ENCODE results near the gene TMEM221.

TMEM221 gene

DNA sequence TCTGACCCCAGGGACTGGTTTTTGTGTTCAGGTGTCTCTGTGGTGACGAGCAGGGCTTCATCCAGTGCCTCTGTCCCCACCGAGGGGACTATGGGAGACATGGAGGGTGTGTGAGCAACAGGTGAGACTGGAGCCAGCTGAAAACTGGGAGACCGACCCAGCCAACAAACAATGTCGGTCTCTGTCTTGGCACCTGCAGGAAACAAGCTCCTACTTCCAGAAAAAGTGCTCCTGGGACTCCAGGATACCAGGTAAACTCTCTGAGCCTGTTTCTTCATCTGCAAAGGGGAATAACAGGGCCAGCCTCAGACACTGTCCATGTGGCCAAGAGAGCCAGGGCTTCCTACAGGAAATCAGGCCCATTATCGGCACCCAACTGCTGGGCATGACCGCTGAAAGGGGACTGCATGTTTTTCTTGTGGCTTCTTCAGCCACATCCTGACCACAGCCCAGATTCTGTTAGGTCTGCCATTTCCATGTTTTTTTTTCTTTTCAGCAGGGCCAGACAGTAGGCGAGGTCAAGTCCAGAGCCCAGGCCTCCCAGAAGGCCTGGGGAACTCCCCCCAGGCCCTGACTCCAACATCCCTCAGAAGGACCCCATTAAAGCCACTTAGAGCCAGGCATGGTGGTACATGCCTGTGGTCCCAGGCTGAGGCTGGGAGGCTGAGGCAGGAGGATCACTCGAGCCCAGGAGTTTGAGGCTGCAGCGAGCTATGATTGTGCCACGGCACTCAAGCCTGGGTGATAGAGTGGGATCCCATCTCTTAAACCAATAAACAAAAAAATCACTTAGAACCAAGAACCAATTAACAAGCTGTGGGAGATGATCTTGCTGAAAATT, 42.2 kb downstream of the TMEM221 start:
- Mint-ChIP-seq H3K27ac (peak overlapping the region; percentile 94), H3K27me3 (no peaks in the 10 kb centered on the region), H3K4me1 (peaks cover 24% of the 10 kb centered on the region), H3K36me3 (no peaks in the 10 kb centered on the region), H3K4me3 (peak overlapping the region; percentile 89), H3K9me3 (no peaks in the 10 kb centered on the region)

DNA sequence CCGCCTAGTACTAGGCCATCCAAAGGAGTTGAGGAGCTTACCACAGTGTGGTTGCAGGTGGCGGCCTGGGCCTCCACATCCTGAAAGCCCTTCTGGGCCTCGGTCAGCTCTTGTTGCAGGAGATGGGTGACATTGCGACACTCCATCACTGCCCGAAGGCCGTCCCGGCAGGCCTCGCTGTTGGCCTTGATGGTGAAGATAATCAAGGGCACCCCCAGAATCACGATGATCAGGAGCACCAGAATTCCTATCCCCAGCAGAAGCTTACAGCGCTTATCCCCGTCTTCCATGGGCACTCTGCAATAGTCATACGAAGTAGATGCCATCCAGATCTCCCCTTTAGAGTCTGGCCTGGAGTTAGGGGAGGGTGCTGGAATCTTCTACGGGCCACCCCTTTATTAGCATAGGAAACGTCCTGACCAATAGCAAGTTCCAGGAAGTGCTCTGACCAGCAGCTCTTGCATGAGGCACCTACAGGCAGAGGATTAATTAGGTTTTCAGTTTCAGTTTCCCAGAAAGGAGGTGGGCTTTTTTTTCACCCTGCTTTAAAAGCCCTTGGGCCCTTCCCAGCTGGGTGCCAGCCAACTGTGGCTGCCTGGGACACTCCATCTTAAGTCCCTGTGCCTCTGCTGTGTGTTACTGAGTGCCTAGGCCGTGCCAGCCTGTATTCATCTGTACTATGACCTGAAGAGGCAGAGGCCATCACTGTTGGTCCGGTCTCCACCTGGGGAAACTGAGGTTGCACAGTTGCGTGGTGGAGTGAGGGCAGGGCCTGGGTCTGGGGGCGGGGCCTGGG, 43.0 kb downstream of the TMEM221 start, which contains the start of gene BST2:
Gene BST2 (minus strand): TSS at position 381 of the 796 bp plus-strand sequence. CDS start 55 bp downstream, at position 326.
- Mint-ChIP-seq H3K36me3 (no peaks in the 10 kb centered on the region), H3K27me3 (no peaks in the 10 kb centered on the region), H3K4me3 (peak within 1 kb of the TSS; percentile 89), H3K4me1 (peaks cover 24% of the 10 kb centered on the region), H3K27ac (peak within 1 kb of the TSS; percentile 94), H3K9me3 (no peaks in the 10 kb centered on the region)

DNA sequence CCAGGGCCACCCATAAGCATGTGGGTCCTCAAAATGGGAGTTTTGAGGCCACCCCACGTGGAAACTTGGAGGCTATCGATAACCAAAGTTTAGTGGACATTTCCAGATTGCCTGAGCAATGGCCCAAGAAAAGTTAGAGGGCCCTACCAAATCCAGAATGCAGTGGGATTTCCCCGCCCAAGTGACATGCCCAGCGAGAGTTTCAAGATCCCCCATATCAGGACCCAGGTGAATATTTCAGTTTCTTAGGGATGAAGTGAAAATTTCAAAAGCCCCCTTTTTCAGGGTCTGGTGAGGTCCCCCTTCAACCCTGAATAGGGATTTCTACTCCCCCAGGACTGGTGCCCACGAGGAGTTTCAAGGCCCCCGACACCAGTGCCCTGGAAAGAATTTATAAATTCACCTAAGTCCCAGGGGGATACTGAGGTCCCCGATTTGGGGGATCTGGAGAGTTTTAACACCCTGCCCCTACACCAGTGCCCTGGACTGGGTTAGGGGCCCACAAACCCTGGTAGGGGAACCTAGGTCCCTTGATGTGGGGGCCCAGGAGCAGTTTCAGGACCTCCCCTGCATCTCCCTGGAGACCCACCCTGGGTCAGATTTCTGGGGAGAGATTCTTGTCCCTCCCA, 43.7 kb downstream of the TMEM221 start:
- no peaks in the 10 kb centered on the region for H3K27me3 Mint-ChIP-seq
- H3K4me1 Mint-ChIP-seq: peaks cover 24% of the 10 kb centered on the region

DNA sequence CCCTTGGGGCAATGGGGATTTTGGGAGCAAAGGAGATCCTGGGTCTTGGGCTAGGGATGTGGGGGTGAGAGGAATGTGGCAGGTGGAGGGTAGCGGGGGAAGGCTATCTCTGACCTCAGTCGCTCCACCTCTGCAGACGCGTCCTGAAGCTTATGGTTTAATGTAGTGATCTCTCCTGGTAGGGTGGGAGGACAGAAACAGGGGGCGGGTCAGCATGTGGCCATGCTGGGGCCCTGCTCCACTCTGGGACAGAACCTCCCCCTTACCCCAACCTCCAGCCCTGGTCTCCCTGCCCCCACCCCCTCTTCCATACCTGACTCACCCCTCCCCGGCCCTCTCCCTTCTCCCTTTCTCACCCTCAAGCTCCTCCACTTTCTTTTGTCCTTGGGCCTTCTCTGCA, 44.5 kb downstream of the TMEM221 start:
- Mint-ChIP-seq H3K9me3 (no peaks in the 10 kb centered on the region), H3K36me3 (no peaks in the 10 kb centered on the region), H3K4me1 (peaks cover 24% of the 10 kb centered on the region), H3K27ac (peak overlapping the region; percentile 72), H3K27me3 (no peaks in the 10 kb centered on the region), H3K4me3 (peak overlapping the region; percentile 89)

More for the DNA sequence above, 43.7 kb downstream of the TMEM221 start:
- no peaks in the 10 kb centered on the region for H3K9me3 Mint-ChIP-seq
- peak overlapping the region; percentile 89 for H3K4me3 Mint-ChIP-seq
- H3K36me3 Mint-ChIP-seq: no peaks in the 10 kb centered on the region
- peak overlapping the region; percentile 94 for H3K27ac Mint-ChIP-seq

DNA sequence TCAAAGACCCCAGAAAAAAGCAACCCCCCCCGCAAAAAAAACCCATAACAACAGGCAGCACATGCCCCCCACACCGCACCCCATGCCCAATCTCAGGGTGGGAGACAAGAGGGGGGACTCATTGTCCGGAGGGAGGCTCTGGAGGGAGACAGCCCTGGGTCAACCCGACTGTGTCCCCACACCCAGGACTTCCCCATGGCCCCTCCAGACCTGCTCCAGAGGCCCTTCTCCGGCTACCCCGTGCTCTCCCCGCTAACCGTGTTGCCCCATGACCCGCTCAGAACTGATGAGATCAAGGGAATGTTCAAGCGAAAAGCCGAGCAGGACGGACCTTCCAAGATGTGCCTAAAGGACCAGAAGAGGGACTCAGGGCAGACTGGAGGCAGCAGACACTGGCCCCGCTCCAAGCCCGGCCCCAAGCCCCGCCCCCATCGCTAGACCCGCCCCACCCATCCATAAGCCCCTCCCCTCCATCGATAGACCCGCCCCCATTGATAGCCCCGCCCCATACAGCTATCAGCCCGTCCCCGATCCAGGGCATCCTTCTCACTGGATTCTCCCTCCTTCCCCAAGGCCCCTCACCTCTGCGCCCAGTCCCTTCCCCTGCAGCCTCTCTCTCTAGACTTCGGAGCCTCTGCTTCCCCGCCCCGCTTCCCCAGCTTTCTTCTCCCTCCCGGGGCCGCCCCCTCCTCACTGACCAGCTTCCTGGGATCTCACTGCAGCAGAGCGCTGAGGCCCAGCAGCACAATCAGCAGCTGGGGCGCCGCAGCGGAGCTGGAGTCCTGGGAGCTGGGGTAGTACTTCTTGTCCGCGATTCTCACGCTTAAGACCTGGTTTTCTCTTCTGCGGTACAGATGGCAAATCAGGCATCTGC, 45.2 kb downstream of the TMEM221 start:
- H3K4me3 Mint-ChIP-seq: peak overlapping the region; percentile 89
- no peaks in the 10 kb centered on the region for H3K36me3 Mint-ChIP-seq
- H3K27me3 Mint-ChIP-seq: no peaks in the 10 kb centered on the region
- no peaks in the 10 kb centered on the region for H3K9me3 Mint-ChIP-seq
- H3K4me1 Mint-ChIP-seq: peaks cover 24% of the 10 kb centered on the region
- peak overlapping the region; percentile 55 for H3K27ac Mint-ChIP-seq

DNA sequence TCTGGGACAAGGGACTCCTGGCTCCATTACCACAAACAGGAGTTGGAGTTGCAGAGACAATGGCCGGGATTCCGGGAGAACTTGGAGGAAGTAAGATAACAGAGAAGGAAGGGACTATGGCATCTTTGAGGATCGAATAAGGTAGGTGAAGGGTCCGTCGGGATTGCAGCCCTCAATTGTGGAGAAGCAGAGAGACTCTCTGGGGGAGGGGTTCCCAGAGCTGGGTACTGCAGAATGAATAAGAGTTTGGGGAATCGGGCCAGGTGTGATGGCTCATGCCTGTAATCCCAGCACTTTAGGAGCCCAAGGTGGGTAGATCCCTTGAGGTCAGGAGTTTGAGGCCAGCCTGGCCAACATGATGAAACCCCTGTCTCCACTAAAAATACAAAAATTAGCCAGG, 46.8 kb downstream of the TMEM221 start:
- peaks cover 11% of the 10 kb centered on the region for H3K4me1 Mint-ChIP-seq
- no peak overlapping the region for H3K4me3 Mint-ChIP-seq
- H3K27ac Mint-ChIP-seq: no peak overlapping the region
- H3K36me3 Mint-ChIP-seq: no peaks in the 10 kb centered on the region
- no peaks in the 10 kb centered on the region for H3K27me3 Mint-ChIP-seq
- no peaks in the 10 kb centered on the region for H3K9me3 Mint-ChIP-seq

DNA sequence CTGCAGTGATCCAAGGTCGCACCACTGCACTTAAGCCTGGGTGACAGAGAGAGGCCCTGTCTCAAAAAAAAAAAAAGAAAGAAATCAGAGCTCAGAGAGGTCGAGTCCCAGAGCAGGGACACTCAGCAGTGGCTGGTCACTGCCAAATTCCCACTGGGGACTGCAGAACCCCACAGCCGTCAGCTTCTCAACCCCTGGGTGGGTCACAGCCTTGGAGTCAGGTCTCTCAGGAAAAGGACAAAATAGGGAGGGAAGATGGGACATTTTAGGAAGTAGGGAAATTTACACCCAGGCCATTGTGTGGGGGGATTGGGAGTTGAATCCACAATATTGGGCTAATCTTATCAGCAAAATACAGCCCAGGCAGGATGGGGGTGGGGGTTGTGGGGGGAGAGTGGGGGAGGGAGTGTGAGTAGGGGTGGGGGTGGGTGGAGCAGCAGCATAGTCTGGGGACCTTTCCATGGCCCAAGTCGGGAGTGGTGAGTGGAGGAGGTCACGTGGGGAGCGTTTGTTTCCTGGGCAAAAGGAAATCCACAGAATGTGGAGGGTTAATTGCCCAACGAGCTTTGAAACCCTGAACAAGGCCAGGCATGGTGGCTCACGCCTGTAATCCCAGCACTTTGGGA, 49.5 kb downstream of the TMEM221 start:
- no peaks in the 10 kb centered on the region for H3K36me3 Mint-ChIP-seq
- peaks cover 11% of the 10 kb centered on the region for H3K4me1 Mint-ChIP-seq
- H3K27ac Mint-ChIP-seq: no peak overlapping the region
- no peaks in the 10 kb centered on the region for H3K27me3 Mint-ChIP-seq
- no peak overlapping the region for H3K4me3 Mint-ChIP-seq
- H3K9me3 Mint-ChIP-seq: no peaks in the 10 kb centered on the region

DNA sequence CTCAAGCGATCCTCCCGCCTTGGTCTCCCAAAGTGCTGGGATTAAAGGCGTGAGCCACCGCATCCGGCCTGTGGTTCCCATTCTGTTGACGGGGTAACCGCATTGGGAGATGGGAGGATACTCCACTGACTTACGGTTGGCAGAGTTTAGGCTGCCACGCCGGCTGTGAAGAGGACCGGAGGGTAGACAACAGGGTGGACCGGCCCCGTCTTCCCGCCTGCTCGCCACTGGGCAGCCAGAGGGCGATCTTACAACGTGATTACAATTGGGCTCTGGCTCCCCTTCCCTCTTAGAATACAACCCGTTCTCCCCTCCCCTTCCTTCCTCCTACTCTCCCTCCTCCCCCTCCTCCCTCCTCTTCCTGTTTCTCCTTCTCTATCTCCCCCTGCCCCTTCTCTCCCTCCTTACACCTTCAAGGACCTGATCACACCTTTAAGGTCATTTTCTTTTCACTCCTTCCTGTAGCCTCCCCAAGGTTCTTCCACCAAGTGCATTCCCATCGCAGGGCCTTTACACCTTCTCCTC, 53.5 kb downstream of the TMEM221 start:
- Mint-ChIP-seq H3K36me3 (no peaks in the 10 kb centered on the region), H3K27ac (peak overlapping the region; percentile 80), H3K27me3 (no peaks in the 10 kb centered on the region), H3K9me3 (no peaks in the 10 kb centered on the region), H3K4me1 (peaks cover 20% of the 10 kb centered on the region), H3K4me3 (no peak overlapping the region)

DNA sequence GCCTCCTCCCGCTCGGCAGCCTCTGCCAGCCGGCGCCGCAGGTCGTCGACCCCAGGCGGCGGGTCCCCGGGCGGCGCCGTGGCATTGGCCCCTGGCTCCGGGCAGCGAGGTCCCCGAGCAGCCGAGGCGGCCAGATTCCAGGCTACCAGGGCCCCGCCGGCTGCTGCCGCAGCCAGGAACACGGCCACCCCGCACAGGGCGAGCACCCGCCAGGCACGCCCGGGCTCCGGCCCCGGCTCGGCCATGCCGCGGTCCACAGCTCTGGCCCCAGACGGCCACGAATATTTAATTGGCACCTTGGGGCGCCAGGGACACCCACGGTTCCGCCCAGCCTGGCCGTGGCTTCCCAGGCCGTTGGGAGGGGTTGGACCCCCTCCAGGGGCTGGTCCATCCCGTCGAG, 54.6 kb downstream of the TMEM221 start, which contains the start of gene CCDC194:
Gene CCDC194 (minus strand): TSS at position 283 of the 400 bp plus-strand sequence. CDS start 38 bp downstream, at position 245.
- Mint-ChIP-seq H3K9me3 (no peaks in the 10 kb centered on the region), H3K4me1 (peaks cover 20% of the 10 kb centered on the region), H3K27me3 (no peaks in the 10 kb centered on the region), H3K36me3 (no peaks in the 10 kb centered on the region), H3K27ac (peak within 1 kb of the TSS; percentile 80), H3K4me3 (peak within 1 kb of the TSS; percentile 11)

DNA sequence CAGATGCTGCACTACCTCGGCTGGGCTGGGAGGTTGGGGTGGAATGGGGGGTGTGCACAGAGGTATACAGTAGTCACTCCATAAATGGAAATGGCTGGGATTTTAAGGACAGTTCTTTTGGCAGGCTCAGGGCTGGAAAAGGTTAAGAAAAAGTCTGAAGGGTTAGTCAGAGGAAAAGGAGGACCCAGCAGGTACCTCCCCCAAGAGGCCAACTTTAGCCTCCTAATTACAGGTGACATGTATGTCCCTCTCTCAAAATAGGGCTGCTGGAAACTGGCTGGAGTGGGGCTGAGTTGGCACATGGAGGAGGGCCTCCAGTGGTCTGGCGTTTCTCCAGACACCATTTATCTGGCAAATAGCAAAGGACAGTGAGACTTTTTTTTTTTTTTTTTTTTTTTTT, 55.5 kb downstream of the TMEM221 start:
- no peaks in the 10 kb centered on the region for H3K9me3 Mint-ChIP-seq
- no peak overlapping the region for H3K27ac Mint-ChIP-seq
- peaks cover 20% of the 10 kb centered on the region for H3K4me1 Mint-ChIP-seq
- peak overlapping the region; percentile 11 for H3K4me3 Mint-ChIP-seq
- H3K27me3 Mint-ChIP-seq: no peaks in the 10 kb centered on the region
- no peaks in the 10 kb centered on the region for H3K36me3 Mint-ChIP-seq

DNA sequence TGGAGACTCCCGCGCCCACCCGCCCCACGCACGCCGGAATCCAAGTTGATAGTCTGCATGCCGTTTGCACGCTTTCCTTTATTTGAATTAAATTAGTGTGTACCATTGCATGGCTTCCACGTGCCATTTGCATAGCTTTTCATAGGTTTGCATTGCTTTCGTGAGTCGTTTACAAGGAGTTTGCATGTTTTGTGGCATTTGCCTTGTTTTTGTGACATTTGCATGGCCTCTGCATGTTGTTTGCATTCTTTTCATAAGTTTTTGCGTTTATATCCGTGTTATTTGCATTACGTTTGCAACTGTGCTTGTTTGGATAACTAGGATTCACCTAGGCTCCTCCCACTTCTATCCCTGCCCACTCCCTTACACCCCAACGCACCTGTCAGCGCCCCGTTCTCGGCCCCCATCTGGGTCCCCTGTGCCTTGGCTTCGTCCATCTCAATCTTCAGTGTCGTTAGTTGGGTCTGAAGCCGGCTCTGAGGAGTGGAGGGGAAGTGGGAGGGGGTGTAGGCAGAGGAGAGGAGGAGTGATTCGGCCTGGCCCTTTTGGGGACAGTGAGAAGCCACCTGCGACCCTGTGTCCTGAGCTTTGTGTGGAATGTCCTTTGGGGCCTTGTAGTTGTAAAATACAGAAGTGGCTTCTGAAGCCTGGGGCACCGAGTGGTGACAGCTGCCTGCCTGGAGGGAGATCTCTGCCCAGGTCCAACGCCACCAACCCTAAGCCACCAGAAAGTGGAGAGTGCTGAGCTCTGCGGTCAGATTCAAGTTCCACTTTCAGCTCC, 56.9 kb downstream of the TMEM221 start:
- Mint-ChIP-seq H3K4me1 (peaks cover 20% of the 10 kb centered on the region), H3K27ac (no peak overlapping the region)

DNA sequence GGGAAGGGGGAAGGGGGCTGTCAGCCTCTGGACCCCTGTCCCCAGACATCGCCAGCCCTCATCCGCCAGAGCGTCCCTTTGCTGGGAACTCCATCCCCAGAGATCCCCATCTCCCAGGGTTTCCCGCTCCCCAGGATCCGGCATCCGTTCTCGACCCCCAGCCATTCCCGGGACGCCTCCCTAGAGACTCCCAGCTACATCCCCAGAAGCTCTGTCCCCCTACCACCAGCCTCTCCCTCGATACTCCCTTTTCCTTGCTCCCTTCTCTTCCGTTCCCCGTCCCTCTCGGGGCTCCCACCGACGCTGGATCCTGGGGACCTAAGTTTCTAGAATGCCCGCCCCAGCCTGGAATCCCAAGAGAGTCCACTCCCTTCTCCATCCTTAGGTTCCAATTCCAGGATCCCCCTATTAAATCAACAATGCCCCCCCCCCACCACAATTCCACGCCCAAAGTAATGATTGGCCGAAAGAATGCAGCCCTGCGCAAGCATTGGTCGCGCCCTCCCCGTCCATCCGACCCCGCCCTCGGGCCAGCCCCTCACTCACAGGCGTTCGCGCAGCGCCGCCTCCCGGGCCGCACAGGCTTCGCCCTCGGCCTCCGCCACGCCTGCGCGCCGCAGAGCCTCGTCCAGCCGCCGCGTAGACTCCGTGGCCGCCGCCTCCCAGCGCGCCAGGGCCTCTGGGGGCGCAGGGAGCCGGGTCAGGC, 57.6 kb downstream of the TMEM221 start:
- Mint-ChIP-seq H3K27ac (no peak overlapping the region), H3K36me3 (no peaks in the 10 kb centered on the region), H3K9me3 (no peaks in the 10 kb centered on the region), H3K4me3 (peak overlapping the region; percentile 92), H3K27me3 (no peaks in the 10 kb centered on the region), H3K4me1 (peaks cover 20% of the 10 kb centered on the region)

More for the DNA sequence above, 56.9 kb downstream of the TMEM221 start:
- H3K36me3 Mint-ChIP-seq: no peaks in the 10 kb centered on the region
- peak overlapping the region; percentile 92 for H3K4me3 Mint-ChIP-seq
- H3K27me3 Mint-ChIP-seq: no peaks in the 10 kb centered on the region
- H3K9me3 Mint-ChIP-seq: no peaks in the 10 kb centered on the region

DNA sequence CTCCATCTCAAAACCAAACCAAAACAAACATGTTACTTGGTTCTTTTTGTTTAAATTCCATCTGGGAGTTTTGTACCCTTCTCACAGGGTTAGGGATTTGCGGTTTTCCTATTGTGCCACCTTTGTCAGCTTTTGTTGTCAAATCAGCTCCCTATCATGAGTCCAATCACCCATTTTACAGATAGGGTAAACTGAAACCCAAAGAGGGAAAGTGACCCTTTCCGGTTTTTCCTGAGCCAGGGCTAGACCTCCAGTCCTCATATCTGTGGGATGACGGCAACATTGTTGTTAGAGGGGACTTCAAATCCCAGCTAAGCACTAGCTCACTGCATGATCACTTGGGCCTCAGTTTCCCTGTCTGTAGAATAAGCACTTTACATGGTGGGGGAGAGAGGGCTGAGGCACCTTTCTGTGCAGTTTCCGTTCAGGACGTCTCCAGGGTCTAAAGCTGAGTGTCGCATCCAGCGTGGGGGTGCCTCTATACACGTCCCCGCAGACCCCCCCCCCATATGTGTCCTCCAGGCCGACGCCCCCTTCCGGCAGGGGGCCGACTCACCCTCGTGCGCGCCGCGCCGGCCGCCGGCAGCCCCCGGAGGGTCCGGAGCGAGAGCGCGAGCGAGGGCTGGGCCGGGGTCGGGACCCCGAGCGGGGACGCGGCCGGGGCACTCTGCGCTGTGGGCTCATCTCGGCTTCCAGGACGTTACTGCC, 58.4 kb downstream of the TMEM221 start:
- H3K27me3 Mint-ChIP-seq: no peaks in the 10 kb centered on the region
- no peaks in the 10 kb centered on the region for H3K9me3 Mint-ChIP-seq
- no peaks in the 10 kb centered on the region for H3K36me3 Mint-ChIP-seq
- peak overlapping the region; percentile 26 for H3K4me3 Mint-ChIP-seq
- peaks cover 16% of the 10 kb centered on the region for H3K4me1 Mint-ChIP-seq
- H3K27ac Mint-ChIP-seq: no peak overlapping the region

Data from activated naive CD4-positive, alpha-beta T cell treated with anti-CD3 and anti-CD28 coated beads, Interleukin-2, amount 50 U/mL, for 24 hours (primary cell).